Myocyte (in vitro differentiated cells): Measurements from ENCODE around the gene FUT3. TPM values are rescaled to one million over a fixed set of nuclear protein-coding genes. Genes with fewer than 3 reads are reported as not detected.

Source experiments
- DNase-seq: peaks from one replicate; pipeline ENCODE4 v3.0.0-alpha.2; 2012; ENCODE audit warnings: low read depth
- total RNA-seq: library from RNA; depleted of rRNA; stranded (reverse); fragments of >200 nt; gene quantifications from 2 replicates; pipeline ENCODE4 v1.2.3, GENCODE V29; 2014

The FUT3 gene
- total RNA-seq, 1 donor from 2014 or later, result not detected

- peak; percentile 72 for DNase-seq
Observed at GRCh38 chr19:5826531-5827341, 24.5 kb downstream of the FUT3 start.

- no peak for DNase-seq
Observed at GRCh38 chr19:5825178-5825577, 26.1 kb downstream of the FUT3 start.

GRCh38 chr19:5824751-5825150, 26.5 kb downstream of the FUT3 start:
- DNase-seq, result no peak

GRCh38 chr19:5823579-5824281, 27.5 kb downstream of the FUT3 start:
- no peak for DNase-seq

GRCh38 chr19:5822181-5822844, 28.9 kb downstream of the FUT3 start:
- DNase-seq, result no peak

- DNase-seq, result no peak
Observed at GRCh38 chr19:5821521-5822180, 29.6 kb downstream of the FUT3 start.

GRCh38 chr19:5820785-5821184, 30.5 kb downstream of the FUT3 start:
- DNase-seq, result no peak

- DNase-seq, result no peak
Observed at GRCh38 chr19:5818594-5818993, 32.7 kb downstream of the FUT3 start.

GRCh38 chr19:5817218-5817617, 34.0 kb downstream of the FUT3 start:
- no peak for DNase-seq

GRCh38 chr19:5814852-5815246, 36.4 kb downstream of the FUT3 start:
- no peak for DNase-seq

GRCh38 chr19:5814123-5814851, 37.0 kb downstream of the FUT3 start:
- DNase-seq, result no peak

GRCh38 chr19:5811117-5811516, 40.1 kb downstream of the FUT3 start:
- DNase-seq, result no peak

- no peak for DNase-seq
Observed at GRCh38 chr19:5809469-5809868, 41.8 kb downstream of the FUT3 start.

GRCh38 chr19:5809053-5809452, 42.2 kb downstream of the FUT3 start:
- DNase-seq, result no peak

- DNase-seq, result no peak
Observed at GRCh38 chr19:5808120-5808816, 43.0 kb downstream of the FUT3 start.

GRCh38 chr19:5806905-5807304, 44.3 kb downstream of the FUT3 start:
- DNase-seq, result no peak

- no peak for DNase-seq
Observed at GRCh38 chr19:5806133-5806489, 45.1 kb downstream of the FUT3 start.

- DNase-seq, result peak; percentile 52
Observed at GRCh38 chr19:5805462-5806132, 45.7 kb downstream of the FUT3 start.

- DNase-seq, result no peak
Observed at GRCh38 chr19:5804516-5805461, 46.5 kb downstream of the FUT3 start, which contains the start of gene NRTN. NRTN (plus strand) TSS chr19:5805067; CDS start chr19:5824166, 19,099 bp downstream.
